GM19438 (cell line): ENCODE results near the gene NFIA.

Experiments used
- ATAC-seq: cut with Tn5 transposase; IDR thresholded peaks from one replicate; pipeline ENCODE4 v1.9.1; 2021; ENCODE audit warnings: low read depth; ENCODE audit not compliant: unreplicated experiment

The NFIA gene

GRCh38 chr1:61344696-61345095 lies 262.3 kb downstream of the NFIA start:
- no peak for ATAC-seq

DNA sequence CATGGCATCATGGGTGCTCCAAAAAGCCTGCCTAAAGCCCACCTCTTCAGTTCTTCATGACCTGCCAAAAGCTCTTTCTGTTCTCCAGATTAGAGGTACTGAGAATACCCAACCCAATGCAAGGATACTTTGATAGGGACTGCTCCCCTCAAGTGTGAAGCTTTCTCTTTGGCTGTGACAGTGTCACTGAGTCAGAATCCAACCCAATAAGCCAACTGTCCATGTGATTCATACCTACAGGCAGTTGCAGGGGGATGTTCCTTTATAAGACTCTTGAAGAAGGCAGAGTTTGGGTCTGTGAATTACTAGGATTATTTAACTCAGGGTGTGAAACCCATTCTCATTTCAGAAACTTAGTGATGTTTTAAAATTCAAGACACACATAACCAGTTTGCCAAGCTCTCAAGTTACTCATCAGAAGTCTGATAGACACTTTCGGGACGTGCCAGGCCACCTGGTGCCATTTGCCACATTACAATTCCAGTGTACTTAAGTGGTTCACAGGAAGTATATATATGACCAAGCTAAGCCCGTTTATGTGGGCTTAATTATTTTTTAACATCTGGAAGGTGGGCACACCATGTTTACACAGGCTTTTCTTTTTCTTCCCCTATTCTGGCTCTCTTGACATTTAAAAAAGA lies 265.8 kb downstream of the NFIA start:
- no peak for ATAC-seq

GRCh38 chr1:61352845-61353435 lies 270.6 kb downstream of the NFIA start:
- no peak for ATAC-seq

- ATAC-seq: no peak
Observed at GRCh38 chr1:61353797-61354406, 271.5 kb downstream of the NFIA start.

DNA sequence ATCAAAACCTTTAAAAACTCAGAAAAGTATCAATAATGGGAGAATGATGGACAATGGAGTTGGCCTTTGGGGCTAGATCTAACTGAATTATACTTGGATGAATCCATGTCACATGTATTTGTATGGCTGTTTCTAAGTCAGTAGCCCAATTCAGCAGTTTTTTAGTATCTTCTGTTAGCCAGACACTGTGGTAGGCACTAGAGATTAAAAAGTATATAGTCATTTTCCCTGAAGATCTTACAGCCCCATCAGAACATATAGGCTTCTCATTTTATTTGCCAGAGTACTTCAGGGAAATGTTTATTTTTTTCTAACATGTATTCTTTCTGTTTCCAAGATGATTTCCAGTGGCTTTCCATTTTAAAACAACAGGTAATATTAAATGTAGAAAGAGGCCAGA lies 273.7 kb downstream of the NFIA start:
- ATAC-seq: no peak

DNA sequence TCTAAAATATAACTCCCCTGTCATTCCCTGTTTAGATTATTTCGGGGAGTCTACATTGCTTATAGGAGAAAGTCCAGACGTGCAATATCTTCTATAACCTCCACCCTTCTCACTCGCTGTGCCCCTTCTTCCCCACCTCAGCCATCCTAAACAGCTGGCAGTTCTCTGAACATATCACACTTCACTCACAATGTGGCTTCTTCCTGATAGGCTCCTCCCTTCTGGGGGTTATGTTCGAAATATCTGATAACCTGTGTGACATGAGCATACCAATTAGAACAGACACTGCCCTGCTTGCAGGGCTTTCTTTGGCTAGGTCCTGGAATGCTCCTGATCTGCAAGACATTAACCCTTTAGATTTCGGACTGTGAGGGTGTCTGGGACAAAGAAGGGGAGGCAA lies 274.6 kb downstream of the NFIA start:
- ATAC-seq: no peak

- no peak for ATAC-seq
Observed at GRCh38 chr1:61357539-61357938, 275.2 kb downstream of the NFIA start.

DNA sequence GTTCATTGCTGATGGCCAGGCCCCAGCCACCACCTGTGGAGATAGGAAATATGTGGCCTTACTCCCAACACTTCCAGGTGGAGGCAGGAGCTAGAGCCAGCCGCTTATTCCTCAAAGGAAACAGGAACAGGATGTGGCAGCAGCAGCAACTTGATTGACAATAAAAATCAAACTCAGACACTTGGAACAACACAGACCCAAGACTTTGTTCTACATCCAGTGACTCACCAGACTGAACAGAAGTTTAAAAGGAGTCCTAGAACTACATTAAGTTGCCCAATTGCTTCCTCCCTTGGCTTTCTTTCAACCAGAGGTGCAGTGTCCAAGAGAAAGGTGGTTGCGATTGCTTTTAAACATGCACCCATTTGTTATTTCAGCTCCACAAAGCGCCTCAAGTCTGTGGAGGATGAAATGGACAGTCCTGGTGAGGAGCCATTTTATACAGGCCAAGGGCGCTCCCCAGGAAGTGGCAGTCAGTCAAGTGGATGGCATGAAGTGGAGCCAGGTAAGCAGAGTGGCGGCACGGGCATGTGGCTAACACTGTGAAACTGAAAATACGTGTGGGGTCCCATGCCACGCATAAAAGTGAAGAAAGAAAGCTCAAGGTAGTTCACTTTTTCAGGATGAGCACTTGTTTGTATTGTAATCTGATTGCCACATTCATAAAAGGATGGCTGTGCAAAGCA lies 276.6 kb downstream of the NFIA start:
- ATAC-seq: no peak

DNA sequence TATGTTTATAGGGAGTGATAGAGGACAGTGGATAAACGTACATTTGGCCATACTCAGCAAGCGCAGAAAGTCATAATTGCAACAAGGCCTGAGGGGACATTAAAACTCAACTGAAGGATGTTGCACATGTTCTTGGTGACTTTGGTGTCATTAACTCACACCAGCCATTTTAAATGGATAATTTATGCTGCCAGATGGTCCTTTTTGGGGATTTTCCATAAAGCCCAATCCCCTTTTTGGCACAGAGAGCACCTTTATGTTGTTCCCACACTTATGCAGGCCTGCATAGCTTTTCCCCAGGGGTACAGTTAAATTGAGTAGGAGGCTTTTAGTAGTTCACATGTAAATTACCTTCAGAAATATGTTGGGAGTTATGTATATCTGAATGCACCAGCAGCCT lies 279.6 kb downstream of the NFIA start:
- no peak for ATAC-seq

GRCh38 chr1:61362351-61362750 lies 280.0 kb downstream of the NFIA start:
- ATAC-seq: no peak

- no peak for ATAC-seq
Observed at GRCh38 chr1:61368366-61368765, 286.0 kb downstream of the NFIA start.

GRCh38 chr1:61368876-61369275 lies 286.5 kb downstream of the NFIA start:
- no peak for ATAC-seq

DNA sequence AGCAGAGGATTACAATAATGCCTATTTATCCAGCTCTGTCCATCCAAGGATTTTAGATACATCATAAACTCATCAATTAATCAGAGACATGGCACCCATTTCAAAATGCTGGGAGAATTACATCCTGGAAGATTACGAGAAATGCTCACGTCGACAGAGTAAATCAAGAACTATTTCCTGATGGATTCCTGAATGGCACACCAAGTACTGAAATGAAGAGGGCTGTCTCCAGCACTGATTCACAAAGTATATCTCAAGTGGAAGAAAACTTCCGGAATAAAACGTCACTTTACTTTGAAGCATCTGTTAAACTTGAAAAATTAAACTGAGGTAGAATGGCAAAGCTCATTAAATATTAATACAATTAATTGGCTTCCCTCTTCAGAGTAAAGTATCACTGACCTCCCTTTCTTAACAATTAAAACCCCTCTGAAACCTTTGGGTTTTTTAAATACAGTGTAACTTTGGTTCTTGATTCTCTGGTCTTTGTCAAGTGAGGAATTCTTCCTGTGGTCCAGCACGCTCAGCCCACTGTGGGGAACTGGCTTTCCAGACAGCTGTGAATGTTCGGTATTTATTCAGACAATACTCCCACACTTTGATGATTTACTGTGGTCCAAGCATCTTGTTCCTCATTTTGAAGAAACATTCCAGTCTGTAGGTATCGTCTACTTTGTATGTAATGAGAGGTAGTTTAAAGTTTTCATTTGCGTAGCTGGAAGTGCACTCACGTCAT lies 288.0 kb downstream of the NFIA start:
- ATAC-seq: no peak

GRCh38 chr1:61370913-61371279 lies 288.5 kb downstream of the NFIA start:
- no peak for ATAC-seq

DNA sequence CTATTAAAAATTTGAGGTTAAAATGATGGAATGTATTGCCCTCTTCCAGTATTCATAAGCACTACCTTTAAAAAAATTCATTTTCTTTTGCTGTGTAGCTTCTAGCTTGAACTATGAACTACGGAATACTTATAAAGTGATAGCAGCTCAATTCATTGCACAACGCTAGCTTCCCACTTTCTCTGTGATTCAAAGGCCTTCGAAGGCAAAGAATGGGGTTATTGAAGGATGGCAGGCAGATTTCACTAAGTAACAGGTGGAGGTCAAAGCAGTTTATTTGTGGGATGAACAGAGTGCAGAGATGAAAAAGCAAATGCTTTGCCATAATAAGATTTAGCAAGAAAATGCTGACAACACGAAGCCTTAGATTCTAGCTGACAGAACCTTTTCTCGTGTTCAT lies 290.6 kb downstream of the NFIA start:
- no peak for ATAC-seq

GRCh38 chr1:61374156-61374555 lies 291.8 kb downstream of the NFIA start:
- no peak for ATAC-seq

- no peak for ATAC-seq
Observed at GRCh38 chr1:61375082-61375880, 292.9 kb downstream of the NFIA start.

GRCh38 chr1:61376151-61376550 lies 293.8 kb downstream of the NFIA start:
- no peak for ATAC-seq

DNA sequence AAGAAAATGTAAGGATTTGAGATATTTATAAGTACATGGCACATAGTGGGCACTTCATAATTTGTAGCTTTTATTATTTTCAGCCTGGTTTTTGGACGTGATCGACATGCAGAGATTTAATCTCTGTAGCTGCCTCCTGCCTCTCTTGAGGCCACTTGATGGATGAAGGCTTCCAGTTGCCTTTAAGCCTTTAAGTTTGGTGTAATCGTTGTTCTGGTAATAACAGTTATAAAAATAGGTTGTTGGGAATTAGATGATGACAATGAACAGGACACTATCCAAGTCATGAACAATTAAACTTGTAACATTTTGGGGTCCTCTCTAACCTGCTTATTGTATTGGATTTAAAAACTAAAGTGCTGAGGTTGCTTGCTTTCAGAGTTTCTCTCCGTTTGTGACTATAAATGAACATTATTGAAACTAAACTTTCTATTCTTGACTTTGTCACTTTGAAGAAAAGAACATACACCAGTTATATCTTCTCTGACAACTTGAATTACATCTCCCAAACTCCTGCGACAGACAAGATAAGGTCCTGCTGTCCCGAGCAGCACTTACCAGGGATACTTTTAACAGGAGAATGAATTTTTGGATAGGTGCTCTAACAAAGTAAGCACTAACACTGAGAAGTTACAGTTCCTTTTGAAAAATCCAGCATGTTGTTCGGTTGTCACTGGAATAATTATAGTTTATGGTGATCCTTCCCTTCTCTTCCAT lies 295.0 kb downstream of the NFIA start:
- no peak for ATAC-seq
